GM06990 (cell line): ENCODE measurements around the gene CABYR.

ENCODE experiments used
- DNase-seq: peaks from one replicate; pipeline ENCODE4 v3.0.0-alpha.2; 2011; ENCODE audit not compliant: insufficient read length; ENCODE audit errors: extremely low read depth
- H3K27me3 ChIP-seq: replicated peaks from 2 replicates; pipeline ENCODE4 v1.6.0; 2011; ENCODE audit warnings: low read length; ENCODE audit not compliant: control insufficient read depth, insufficient read depth
- H3K36me3 ChIP-seq: 2 replicates; pipeline ENCODE4 v1.5.1; 2011; ENCODE audit warnings: low read length; ENCODE audit not compliant: control insufficient read depth, insufficient read depth
- H3K4me3 ChIP-seq: replicated peaks from 2 replicates; pipeline ENCODE4 v1.5.1; 2011; ENCODE audit warnings: low read depth, mild to moderate bottlenecking, control low read depth, low read length
- TF ChIP-seq, protein P1 (sequence below): IDR thresholded peaks from 2 replicates; pipeline ENCODE4 v1.5.1; 2011; ENCODE audit warnings: low read length, control low read depth, mild to moderate bottlenecking, inconsistent platforms; ENCODE audit not compliant: insufficient read depth, poor library complexity, severe bottlenecking

Gene CABYR

DNA sequence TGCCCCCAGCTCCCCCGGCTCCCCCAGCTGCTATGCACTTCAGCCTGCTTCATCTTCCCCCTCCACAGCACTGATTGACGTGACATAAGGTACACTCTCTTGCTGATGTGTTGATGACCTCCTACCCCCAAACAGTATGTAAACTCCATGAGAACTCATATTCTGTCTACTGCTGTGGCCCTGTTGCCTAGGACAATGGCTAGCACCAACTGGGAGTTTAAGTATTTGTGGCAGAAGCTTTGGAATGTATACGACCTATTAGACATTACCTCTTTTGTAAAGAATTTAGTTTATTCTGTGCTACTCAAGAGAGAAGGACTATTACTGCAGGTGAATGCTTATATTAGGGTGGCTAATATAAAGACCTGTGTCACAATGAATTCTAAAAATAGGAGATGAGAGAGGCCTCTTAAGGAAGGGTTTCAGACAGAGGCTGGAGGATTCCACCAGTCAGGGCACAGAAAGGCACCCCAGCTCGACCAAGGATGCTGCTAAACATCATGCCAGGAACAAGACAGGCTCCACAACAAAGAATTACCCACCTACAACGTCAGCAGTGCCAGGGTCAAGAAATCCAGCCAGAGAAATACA, 60.6 kb downstream of the CABYR start:
- TF ChIP-seq, protein P1, sequence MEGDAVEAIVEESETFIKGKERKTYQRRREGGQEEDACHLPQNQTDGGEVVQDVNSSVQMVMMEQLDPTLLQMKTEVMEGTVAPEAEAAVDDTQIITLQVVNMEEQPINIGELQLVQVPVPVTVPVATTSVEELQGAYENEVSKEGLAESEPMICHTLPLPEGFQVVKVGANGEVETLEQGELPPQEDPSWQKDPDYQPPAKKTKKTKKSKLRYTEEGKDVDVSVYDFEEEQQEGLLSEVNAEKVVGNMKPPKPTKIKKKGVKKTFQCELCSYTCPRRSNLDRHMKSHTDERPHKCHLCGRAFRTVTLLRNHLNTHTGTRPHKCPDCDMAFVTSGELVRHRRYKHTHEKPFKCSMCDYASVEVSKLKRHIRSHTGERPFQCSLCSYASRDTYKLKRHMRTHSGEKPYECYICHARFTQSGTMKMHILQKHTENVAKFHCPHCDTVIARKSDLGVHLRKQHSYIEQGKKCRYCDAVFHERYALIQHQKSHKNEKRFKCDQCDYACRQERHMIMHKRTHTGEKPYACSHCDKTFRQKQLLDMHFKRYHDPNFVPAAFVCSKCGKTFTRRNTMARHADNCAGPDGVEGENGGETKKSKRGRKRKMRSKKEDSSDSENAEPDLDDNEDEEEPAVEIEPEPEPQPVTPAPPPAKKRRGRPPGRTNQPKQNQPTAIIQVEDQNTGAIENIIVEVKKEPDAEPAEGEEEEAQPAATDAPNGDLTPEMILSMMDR: no peak
- Histone ChIP-seq H3K27me3 (no peaks in the 10 kb centered on the region), H3K4me3 (no peak overlapping the region), H3K36me3 (no peaks in the 10 kb centered on the region)
- DNase-seq: no peak

DNA sequence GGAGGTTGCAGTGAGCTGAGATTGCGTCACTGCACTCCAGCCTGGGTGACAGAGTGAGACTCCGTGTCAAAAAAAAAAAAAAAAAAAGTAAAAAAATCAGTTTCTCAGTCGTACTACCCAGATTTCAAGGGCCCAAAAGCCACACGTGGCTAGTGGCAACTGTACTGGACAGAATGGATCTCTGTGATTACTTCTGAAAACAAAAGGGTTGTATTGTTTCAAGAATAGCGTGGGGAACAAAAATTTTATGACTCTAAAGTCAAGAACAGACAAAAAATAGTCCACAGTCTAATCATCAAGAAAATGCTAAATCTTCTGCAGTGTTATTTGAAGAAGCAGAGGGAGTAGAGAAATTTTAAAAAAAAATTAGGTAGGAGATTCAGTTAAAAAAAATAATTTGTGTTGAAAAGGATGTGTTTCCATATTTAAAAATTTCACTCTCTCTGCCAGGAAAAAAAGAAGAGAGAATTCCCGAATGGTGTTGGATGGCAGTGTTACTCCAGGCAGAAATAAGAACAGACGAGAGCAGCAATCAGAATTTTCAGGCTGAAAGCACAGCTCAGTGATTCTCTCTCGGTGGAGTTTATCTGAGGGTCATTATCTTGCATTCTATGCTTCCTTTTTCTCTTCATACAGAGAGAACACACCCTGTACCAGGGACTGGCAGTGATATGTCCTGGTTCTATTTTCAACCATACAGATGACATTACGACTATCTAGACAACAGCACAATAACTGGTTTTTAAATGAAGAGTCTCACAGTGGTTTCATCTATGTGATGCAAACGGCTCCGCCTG, 61.8 kb downstream of the CABYR start:
- DNase-seq: no peak
- Histone ChIP-seq H3K36me3 (no peaks in the 10 kb centered on the region), H3K4me3 (no peak overlapping the region), H3K27me3 (no peaks in the 10 kb centered on the region)
- TF ChIP-seq, protein P1: no peak

DNA sequence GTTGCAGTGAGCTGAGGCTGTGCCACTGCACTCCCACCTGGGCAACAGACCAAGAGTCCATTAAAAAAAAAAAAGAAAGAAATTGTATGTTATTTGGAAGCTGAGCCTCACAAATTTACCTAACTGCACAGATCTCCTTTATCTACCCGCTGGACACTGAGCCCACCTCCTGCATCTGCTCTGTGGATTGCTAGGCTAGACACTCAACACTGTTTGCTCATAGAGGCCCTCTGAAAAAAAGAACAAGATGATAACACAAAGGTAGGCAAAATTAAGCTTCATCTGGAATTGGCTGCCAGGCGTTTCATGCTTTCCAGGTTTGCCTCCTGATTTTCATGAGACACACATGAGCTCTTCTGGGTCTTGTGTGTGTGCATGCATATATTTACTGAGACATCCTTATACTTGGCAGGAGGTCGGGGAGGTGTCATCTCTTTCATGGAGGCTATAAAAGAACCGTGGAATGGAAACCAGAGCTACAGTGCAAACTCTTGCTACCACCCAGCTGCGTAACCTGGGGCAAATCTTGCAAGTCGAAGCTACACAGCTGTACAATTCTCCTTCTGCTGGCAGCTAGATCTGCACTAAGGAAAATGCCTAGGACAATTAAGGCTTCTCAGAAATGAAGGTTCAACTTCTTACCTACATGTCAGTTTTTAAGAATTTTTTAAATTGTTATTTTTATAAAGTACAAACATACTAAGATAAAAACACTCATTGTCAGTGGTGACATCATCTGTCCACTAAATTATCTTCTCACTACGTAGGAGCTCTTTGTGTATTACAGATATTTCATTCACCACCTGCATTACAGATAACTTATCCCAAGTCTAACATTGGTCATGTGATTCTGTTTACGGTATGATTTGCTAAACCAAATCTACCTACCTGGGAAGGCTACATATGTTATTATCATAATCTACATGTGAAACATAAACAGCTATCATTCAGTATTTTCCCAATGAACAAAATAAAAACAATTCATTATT, 63.1 kb downstream of the CABYR start:
- H3K27me3 ChIP-seq: no peaks in the 10 kb centered on the region
- TF ChIP-seq, protein P1: no peak
- no peak overlapping the region for H3K4me3 ChIP-seq
- no peaks in the 10 kb centered on the region for H3K36me3 ChIP-seq
- DNase-seq: no peak

DNA sequence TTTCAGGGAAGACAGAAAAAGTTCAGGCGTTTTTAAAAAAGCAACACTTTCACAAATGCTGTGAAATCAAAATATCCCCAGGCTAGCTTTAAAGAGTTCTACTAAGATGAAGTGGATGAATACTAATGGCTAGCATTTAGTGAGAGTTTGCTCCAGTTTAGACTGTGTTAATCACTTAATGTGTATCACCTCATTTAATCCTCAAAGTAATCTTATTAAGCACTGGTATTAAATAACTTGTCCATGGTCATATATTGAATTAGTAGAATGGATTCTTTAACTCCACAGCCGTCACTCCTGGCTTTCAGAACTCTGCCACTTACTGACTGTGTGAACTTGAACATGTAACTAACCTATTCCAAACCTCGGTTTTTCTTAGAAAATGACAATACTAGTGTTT, 66.0 kb downstream of the CABYR start:
- TF ChIP-seq, protein P1: no peak
- Histone ChIP-seq H3K4me3 (no peak overlapping the region), H3K36me3 (no peaks in the 10 kb centered on the region), H3K27me3 (no peaks in the 10 kb centered on the region)
- no peak for DNase-seq

DNA sequence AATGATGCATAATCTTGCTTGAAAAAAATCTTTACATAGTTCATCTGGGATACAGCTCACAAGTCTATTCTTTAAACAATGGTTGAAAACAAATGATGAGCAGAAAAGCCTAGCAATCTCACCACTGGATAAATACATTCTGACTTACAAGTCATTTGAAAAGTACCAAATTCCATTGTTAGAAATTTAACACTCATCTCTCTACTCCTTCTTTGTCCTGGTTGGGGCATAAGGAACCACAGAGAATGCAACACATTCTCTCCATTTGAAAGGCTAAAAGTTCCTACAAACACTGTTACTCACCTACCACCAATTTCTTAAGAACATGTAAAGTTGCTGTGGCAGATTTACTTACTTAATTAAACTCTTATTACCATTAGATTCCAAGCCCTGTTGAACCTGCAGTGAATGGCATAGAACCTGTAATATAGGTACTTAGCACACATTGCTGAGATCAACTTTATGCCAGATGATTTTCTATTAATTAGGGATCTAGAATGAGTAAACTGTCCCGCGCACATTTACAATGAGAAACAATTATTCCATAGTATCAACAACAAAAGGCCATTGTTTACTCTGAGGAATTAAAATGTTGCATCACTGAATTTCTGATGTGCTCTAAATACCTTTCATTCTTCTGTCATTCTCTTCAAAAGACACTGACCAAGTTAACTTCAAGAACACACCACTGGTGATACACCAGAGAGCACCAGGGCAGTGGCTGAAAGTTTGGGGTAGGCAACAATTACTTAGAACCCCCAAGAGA, 69.6 kb downstream of the CABYR start:
- Histone ChIP-seq H3K27me3 (no peaks in the 10 kb centered on the region), H3K4me3 (no peak overlapping the region), H3K36me3 (no peaks in the 10 kb centered on the region)
- TF ChIP-seq, protein P1: no peak
- no peak for DNase-seq
